ENCODE data around the gene PGM2.

PGM2 gene

GRCh38 chr4:37864786-37865185, 38.3 kb downstream of the PGM2 start:
- DNase-seq (ENCODE audit: low spot score) = no peak

- DNase-seq (ENCODE audit: low spot score) = no peak
These were observed 39.0 kb downstream of the PGM2 start for GRCh38 chr4:37865450-37865849.

- DNase-seq (ENCODE audit: low spot score) = no peak
These were observed 40.6 kb downstream of the PGM2 start for GRCh38 chr4:37867102-37867501.

GRCh38 chr4:37868238-37868637, 41.8 kb downstream of the PGM2 start:
- DNase-seq (ENCODE audit: low spot score) = no peak

- DNase-seq (ENCODE audit: low spot score) = no peak
These were observed 46.0 kb downstream of the PGM2 start for GRCh38 chr4:37872310-37872988.

GRCh38 chr4:37873386-37873785, 46.9 kb downstream of the PGM2 start:
- no peak for DNase-seq (ENCODE audit: low spot score)

GRCh38 chr4:37876156-37876555, 49.7 kb downstream of the PGM2 start:
- no peak for DNase-seq (ENCODE audit: low spot score)

- DNase-seq (ENCODE audit: low spot score) = no peak
These were observed 52.9 kb downstream of the PGM2 start for GRCh38 chr4:37879365-37879764.

- no peak for DNase-seq (ENCODE audit: low spot score)
These were observed 55.3 kb downstream of the PGM2 start for GRCh38 chr4:37881811-37882210.

- DNase-seq (ENCODE audit: low spot score) = no peak
These were observed 56.3 kb downstream of the PGM2 start for GRCh38 chr4:37882665-37883296.

GRCh38 chr4:37884855-37885487, 58.5 kb downstream of the PGM2 start:
- no peak for DNase-seq (ENCODE audit: low spot score)

- DNase-seq (ENCODE audit: low spot score) = no peak
These were observed 59.0 kb downstream of the PGM2 start for GRCh38 chr4:37885496-37885895.

- DNase-seq (ENCODE audit: low spot score) = peak; percentile 31
These were observed 63.6 kb downstream of the PGM2 start for GRCh38 chr4:37889849-37890800.

- peak; percentile 29 for DNase-seq (ENCODE audit: low spot score)
These were observed 64.3 kb downstream of the PGM2 start, which contains the start of gene TBC1D1 for GRCh38 chr4:37890801-37891259. TSS of gene TBC1D1 (plus strand) at chr4:37891084. CDS start at chr4:37902096, 11,012 bp downstream.

- DNase-seq (ENCODE audit: low spot score) = peak; percentile 25
These were observed 65.0 kb downstream of the PGM2 start for GRCh38 chr4:37891260-37892159.

GRCh38 chr4:37892641-37893040, 66.2 kb downstream of the PGM2 start:
- no peak for DNase-seq (ENCODE audit: low spot score)

- DNase-seq (ENCODE audit: low spot score) = no peak
These were observed 66.7 kb downstream of the PGM2 start for GRCh38 chr4:37893164-37893563.

GRCh38 chr4:37895271-37895670, 68.8 kb downstream of the PGM2 start:
- no peak for DNase-seq (ENCODE audit: low spot score)

- DNase-seq (ENCODE audit: low spot score) = no peak
These were observed 69.8 kb downstream of the PGM2 start for GRCh38 chr4:37896206-37896860.

- DNase-seq (ENCODE audit: low spot score) = no peak
These were observed 75.7 kb downstream of the PGM2 start for GRCh38 chr4:37902212-37902611.

All from AG20443 (cell line).